ENCODE measurements around the gene CFAP74. TPM values are rescaled to one million over a fixed set of nuclear protein-coding genes. Genes with fewer than 3 reads are reported as not detected.

The CFAP74 gene
- total and polyA plus RNA-seq, 2 of the 13 experiments (the other 11 are each of a cell fraction or from before 2014, with no cell fraction given): 0.27 to 0.62 TPM

DNA sequence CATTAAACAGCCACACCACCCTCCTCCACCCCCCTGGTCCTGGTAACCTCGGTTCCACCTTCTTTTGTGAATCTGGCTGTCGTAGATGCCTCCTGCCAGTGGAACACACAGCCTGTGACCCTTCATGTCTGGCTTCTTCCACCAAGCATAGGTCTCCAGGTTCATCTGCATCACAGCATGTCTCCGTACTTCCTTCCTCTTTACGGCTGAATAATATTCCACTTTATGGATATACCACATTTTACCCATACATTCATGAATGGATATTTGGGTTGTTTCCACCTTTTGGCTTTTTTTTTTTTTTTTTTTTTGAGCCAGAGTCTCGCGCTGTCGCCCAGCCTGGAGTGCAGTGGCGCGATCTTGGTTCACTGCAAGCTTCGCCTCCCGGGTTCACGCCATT, 100.4 kb downstream of the CFAP74 start:
- FAIRE-seq (no peak), DNase-seq (ENCODE audit: low spot score) (no peak), ATAC-seq (no peak)
- intact Hi-C loops (cut with micrococcal nuclease; ENCODE audit: unreplicated experiment) (loop anchor here (10.0 kb wide), 1 partner anchor 48 kb away; no protein-coding TSS in a partner anchor), in situ Hi-C loops (cut with HindIII; ENCODE audit: extremely low pct_ligation_motif_present, low pct_unique_long_range_greater_than_20kb) (loop anchor here (10.0 kb wide), 1 partner anchor 118 kb away; no protein-coding TSS in a partner anchor)
- H3K36me3 ChIP-seq (replicated peaks in 1 of 2; ENCODE audit: control insufficient read depth in 1 of 2, insufficient read depth in 2 of 2, low read length in 2 of 2): no peaks in the 10 kb centered on the region
- no peaks in the 10 kb centered on the region for H3K79me2 ChIP-seq (ENCODE audit: insufficient read depth, low read length)
- H3K9ac ChIP-seq (ENCODE audit: insufficient read depth, low read depth, low read length): no peak overlapping the region
- 93% methylated on average over 12 of the region's 12 CpGs for WGBS (ENCODE audit: low lambda C conversion rate)
- H3K9me3 ChIP-seq (ENCODE audit: low read length): no peaks in the 10 kb centered on the region
- no TSS peak for BruUV-seq (replicated peaks)
- POLR2A ChIA-PET: no interaction called here
- no peaks in the 10 kb centered on the region for H4K20me1 ChIP-seq (ENCODE audit: insufficient read depth, low read length)
- H3K27ac ChIP-seq (ENCODE audit: extremely low read length, insufficient read depth, low read length): no peak overlapping the region
- no peak overlapping the region for H2AFZ ChIP-seq (ENCODE audit: low read length)
- H3K4me1 ChIP-seq (ENCODE audit: insufficient read depth, low read length): peaks cover 58% of the 10 kb centered on the region
- H3K27me3 ChIP-seq (ENCODE audit: control insufficient read depth in 1 of 2, insufficient read depth in 2 of 2, low read length in 2 of 2): no peaks in the 10 kb centered on the region; a peak in 1 of 5 replicates
- H3K4me2 ChIP-seq (ENCODE audit: low read depth, low read length): no peak overlapping the region
- TF ChIP-seq CBX1 (IDR thresholded peaks at IDR 0.05; ENCODE audit: low read depth) (no peak), REXO4 (CRISPR knock-in tag; IDR thresholded peaks at IDR 0.05; ENCODE audit: borderline replicate concordance) (no peak), POLR2AphosphoS5 (IDR thresholded peaks at IDR 0.05; ENCODE audit: low read depth, low read length) (no peak), SIN3A (IDR thresholded peaks at IDR 0.05; ENCODE audit: borderline replicate concordance, low read depth, low read length) (no peak), MTA3 (CRISPR knock-in tag; IDR thresholded peaks at IDR 0.05) (no peak), MAF1 (CRISPR knock-in tag; IDR thresholded peaks at IDR 0.05; ENCODE audit: borderline replicate concordance) (no peak), ZNF792 (CRISPR knock-in tag; IDR thresholded peaks at IDR 0.05) (no peak), FOSL2 (CRISPR knock-in tag; IDR thresholded peaks at IDR 0.05) (no peak), ZBTB1 (CRISPR knock-in tag; IDR thresholded peaks at IDR 0.05; ENCODE audit: borderline replicate concordance) (no peak), ZNF205 (CRISPR knock-in tag; IDR thresholded peaks at IDR 0.05) (no peak), DNMT1 (CRISPR knock-in tag; IDR thresholded peaks at IDR 0.05) (no peak)
- TF ChIP-seq, protein P1, sequence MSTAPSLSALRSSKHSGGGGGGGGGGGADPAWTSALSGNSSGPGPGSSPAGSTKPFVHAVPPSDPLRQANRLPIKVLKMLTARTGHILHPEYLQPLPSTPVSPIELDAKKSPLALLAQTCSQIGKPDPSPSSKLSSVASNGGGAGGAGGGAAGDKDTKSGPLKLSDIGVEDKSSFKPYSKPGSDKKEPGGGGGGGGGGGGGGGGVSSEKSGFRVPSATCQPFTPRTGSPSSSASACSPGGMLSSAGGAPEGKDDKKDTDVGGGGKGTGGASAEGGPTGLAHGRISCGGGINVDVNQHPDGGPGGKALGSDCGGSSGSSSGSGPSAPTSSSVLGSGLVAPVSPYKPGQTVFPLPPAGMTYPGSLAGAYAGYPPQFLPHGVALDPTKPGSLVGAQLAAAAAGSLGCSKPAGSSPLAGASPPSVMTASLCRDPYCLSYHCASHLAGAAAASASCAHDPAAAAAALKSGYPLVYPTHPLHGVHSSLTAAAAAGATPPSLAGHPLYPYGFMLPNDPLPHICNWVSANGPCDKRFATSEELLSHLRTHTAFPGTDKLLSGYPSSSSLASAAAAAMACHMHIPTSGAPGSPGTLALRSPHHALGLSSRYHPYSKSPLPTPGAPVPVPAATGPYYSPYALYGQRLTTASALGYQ (CRISPR knock-in tag; IDR thresholded peaks at IDR 0.05): no peak
- TF ChIP-seq, protein P2, sequence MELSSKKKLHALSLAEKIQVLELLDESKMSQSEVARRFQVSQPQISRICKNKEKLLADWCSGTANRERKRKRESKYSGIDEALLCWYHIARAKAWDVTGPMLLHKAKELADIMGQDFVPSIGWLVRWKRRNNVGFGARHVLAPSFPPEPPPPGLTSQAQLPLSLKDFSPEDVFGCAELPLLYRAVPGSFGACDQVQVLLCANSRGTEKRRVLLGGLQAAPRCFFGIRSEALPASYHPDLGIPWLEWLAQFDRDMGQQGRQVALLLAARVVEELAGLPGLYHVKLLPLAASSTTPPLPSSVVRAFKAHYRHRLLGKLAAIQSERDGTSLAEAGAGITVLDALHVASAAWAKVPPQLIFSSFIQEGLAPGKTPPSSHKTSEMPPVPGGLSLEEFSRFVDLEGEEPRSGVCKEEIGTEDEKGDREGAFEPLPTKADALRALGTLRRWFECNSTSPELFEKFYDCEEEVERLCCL (CRISPR knock-in tag; IDR thresholded peaks at IDR 0.05; ENCODE audit: borderline replicate concordance): no peak
- TF ChIP-seq, protein P3, sequence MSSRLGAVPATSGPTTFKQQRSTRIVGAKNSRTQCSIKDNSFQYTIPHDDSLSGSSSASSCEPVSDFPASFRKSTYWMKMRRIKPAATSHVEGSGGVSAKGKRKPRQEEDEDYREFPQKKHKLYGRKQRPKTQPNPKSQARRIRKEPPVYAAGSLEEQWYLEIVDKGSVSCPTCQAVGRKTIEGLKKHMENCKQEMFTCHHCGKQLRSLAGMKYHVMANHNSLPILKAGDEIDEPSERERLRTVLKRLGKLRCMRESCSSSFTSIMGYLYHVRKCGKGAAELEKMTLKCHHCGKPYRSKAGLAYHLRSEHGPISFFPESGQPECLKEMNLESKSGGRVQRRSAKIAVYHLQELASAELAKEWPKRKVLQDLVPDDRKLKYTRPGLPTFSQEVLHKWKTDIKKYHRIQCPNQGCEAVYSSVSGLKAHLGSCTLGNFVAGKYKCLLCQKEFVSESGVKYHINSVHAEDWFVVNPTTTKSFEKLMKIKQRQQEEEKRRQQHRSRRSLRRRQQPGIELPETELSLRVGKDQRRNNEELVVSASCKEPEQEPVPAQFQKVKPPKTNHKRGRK (CRISPR knock-in tag; IDR thresholded peaks at IDR 0.05): no peak
- TF ChIP-seq, protein P4, sequence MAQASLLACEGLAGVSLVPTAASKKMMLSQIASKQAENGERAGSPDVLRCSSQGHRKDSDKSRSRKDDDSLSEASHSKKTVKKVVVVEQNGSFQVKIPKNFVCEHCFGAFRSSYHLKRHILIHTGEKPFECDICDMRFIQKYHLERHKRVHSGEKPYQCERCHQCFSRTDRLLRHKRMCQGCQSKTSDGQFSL (CRISPR knock-in tag; IDR thresholded peaks at IDR 0.05): no peak
- TF ChIP-seq, protein P5, sequence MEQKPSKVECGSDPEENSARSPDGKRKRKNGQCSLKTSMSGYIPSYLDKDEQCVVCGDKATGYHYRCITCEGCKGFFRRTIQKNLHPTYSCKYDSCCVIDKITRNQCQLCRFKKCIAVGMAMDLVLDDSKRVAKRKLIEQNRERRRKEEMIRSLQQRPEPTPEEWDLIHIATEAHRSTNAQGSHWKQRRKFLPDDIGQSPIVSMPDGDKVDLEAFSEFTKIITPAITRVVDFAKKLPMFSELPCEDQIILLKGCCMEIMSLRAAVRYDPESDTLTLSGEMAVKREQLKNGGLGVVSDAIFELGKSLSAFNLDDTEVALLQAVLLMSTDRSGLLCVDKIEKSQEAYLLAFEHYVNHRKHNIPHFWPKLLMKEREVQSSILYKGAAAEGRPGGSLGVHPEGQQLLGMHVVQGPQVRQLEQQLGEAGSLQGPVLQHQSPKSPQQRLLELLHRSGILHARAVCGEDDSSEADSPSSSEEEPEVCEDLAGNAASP (CRISPR knock-in tag; IDR thresholded peaks at IDR 0.05; ENCODE audit: borderline replicate concordance): no peak
- TF ChIP-seq, protein P6, sequence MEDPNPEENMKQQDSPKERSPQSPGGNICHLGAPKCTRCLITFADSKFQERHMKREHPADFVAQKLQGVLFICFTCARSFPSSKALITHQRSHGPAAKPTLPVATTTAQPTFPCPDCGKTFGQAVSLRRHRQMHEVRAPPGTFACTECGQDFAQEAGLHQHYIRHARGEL (CRISPR knock-in tag; IDR thresholded peaks at IDR 0.05): no peak
- H3K4me3 ChIP-seq (replicated peaks in 1 of 3; ENCODE audit: insufficient read depth in 1 of 3, low read depth in 2 of 3, low read length in 3 of 3): no peak overlapping the region
- CTCF ChIA-PET (ENCODE audit: low intra/inter-chr PET ratio, low total read pairs): no interaction called here

Measured in HepG2 (cell line).